ENCODE measurements around the gene L3MBTL3. TPM values are rescaled to one million over a fixed set of nuclear protein-coding genes. Genes with fewer than 3 reads are reported as not detected.

The L3MBTL3 gene
- total and polyA plus RNA-seq, 5 experiments from 2014 or later = 3.7 to 53.7 (median 6.9) TPM

DNA sequence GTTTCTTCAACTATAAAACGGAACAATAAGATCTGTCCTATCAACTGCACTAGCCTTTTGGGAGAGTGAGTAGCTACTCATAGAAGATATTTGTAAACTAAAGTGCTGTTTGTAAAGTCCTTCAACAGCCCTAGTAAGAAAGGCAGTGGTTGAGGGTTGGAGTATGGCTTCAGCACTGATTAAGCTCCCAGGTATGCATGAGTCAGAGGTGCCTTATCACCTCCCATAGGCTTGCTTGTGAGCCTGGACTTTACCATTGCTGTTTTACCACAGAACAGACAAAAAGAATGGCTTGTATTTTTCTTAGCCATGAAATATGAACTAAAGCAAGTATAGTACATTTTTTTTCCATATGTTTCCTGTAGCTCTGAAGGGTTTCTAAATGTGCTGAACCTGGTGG, 160.3 kb downstream of the L3MBTL3 start:
- peaks cover 12 to 54% (median 28%) of the 10 kb centered on the region in 4 donors for H3K4me1 Mint-ChIP-seq
- no peak overlapping the region for H3K4me3 Mint-ChIP-seq
- ATAC-seq (no peak), DNase-seq (no peak)
- H3K27ac Mint-ChIP-seq = peak overlapping the region in 2 of 10 donors; percentile 24 to 31
- POLR2A ChIA-PET = no interaction called here
- H3K36me3 Mint-ChIP-seq = peaks cover 8 to 67% (median 48%) of the 10 kb centered on the region in 3 donors
- no peaks in the 10 kb centered on the region for H3K27me3 Mint-ChIP-seq
- H3K9me3 Mint-ChIP-seq = no peaks in the 10 kb centered on the region

- POLR2A ChIA-PET = interaction anchor here (0.6 to 1.6 kb wide), 4 partner anchors 8 to 1036 kb away, joined by 5 to 8 read pairs (median 7); partner anchors contain the start of gene SAMD3
- Mint-ChIP-seq H3K4me3 (peak overlapping the region in 7 of 10 donors; percentile 25 to 78 (median 68)), H3K27me3 (no peaks in the 10 kb centered on the region), H3K9me3 (no peaks in the 10 kb centered on the region), H3K36me3 (peaks cover 4 to 35% (median 25%) of the 10 kb centered on the region in 3 donors), H3K27ac (peak overlapping the region in 9 of 10 donors; percentile 34 to 96 (median 93)), H3K4me1 (peaks cover 25 to 67% (median 41%) of the 10 kb centered on the region in 4 donors)
- DNase-seq (no peak), ATAC-seq (no peak)
Observed at GRCh38 chr6:130182466-130182865, 164.1 kb downstream of the L3MBTL3 start.

DNA sequence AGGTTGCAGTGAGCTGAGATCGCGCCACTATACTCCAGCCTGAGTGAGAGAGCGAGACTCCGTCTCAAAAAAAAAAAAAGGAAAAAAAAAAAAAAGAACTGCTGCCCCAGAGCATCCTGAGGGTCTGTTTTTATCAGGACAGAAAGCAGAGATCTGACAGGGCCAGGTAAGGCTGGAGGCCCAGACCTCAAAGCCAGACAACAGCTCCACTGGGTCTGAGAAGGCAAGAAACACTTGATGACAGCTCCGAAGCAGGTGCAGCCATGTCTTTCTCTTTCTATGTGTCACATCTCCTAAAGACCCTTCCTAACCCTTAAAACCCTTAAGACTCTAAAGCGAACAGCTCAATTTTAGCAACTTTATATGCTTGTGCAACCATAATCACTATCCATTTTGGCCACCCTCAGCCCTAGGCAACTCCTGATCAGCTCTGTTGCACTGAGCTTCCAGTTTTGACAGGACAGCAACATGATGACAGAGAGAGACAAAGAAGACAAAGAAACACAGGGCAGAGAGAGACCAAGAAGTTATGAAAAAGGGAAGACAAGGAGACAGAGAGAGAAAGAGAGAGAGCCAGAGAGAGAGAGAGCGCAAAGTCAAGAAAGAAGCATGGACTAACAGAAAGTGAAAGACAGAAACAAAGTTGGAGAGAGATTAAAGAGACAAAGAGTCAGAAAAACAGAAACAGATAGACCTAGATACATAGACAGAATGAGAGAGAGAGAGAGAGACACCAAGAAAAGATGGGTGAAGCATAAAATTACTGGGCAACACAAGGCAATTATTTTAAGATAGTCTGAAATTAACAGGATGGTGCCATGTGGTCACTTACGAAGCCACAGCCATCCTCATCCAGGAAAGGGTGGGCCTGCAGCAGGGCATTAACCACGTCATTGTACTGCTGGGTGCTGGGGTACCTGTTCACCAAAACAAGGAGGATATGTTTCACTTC, 165.2 kb downstream of the L3MBTL3 start:
- Mint-ChIP-seq H3K4me1 (peaks cover 24 to 68% (median 47%) of the 10 kb centered on the region in 4 donors), H3K27me3 (no peaks in the 10 kb centered on the region), H3K4me3 (peak overlapping the region; percentile 46 to 78 (median 68)), H3K36me3 (peaks cover 4 to 30% (median 23%) of the 10 kb centered on the region in 3 donors), H3K27ac (peak overlapping the region; percentile 89 to 96 (median 93)), H3K9me3 (no peaks in the 10 kb centered on the region)
- peak; percentile 87 to 95 for ATAC-seq
- POLR2A ChIA-PET = interaction anchor here (0.6 to 1.6 kb wide), 12 partner anchors 9 to 1035 kb away, joined by 3 to 8 read pairs (median 4); partner anchors contain the start of gene SAMD3
- peak in 9 of 10 donors; percentile 13 to 81 (median 72) for DNase-seq

- Mint-ChIP-seq H3K27me3 (no peaks in the 10 kb centered on the region), H3K4me3 (no peak overlapping the region), H3K9me3 (no peaks in the 10 kb centered on the region), H3K27ac (peak overlapping the region; percentile 61 to 93 (median 82)), H3K4me1 (peaks cover 31 to 80% (median 67%) of the 10 kb centered on the region in 4 donors), H3K36me3 (peaks cover under 1 to 22% (median 13%) of the 10 kb centered on the region in 3 donors)
- DNase-seq (no peak), ATAC-seq (no peak)
- POLR2A ChIA-PET = interaction anchor here (0.7 to 1.4 kb wide), 3 partner anchors 13 to 1683 kb away, joined by 3 to 5 read pairs (median 3); no protein-coding TSS in a partner anchor
Observed at GRCh38 chr6:130185658-130186057, 167.3 kb downstream of the L3MBTL3 start.

DNA sequence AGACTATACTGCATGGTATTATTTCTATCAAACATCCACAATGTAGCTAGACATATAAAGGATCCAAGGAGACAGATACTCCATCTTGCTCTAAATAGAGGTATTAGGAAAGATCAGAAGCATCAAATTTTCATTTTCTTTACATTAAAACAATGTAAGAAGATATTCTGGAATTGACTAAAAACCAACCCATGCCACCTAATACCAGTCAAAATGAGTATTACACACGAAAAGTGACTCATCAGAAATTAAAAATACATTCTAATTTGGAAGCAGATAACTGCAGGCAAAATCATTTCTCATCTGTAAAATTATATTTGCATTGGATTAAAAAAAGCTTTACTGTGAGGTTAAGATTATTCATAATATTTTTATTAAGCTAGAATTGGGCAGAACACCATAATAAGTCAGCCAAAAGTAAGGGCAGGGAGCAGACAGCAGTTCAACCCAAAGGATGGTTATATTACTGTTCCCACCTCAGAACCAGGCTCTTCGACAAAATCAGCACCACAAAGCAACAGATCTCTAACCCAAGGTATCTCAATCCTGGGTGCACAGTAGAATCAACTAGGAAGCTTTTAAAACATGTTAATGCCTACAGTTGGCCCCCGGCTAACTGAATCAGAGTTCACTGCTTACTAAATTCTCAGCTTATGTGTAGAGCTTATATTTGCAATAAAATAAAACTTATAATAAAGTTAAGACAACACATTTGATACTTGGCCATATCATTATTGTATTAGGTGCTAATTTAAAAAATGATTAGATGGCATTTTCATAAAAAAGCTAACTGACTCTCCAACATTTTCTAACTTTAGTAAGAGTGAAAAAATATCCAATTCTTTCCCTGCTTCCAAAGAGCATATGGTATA, 169.2 kb downstream of the L3MBTL3 start:
- Mint-ChIP-seq H3K9me3 (no peaks in the 10 kb centered on the region), H3K27me3 (no peaks in the 10 kb centered on the region), H3K27ac (peak overlapping the region in 9 of 10 donors; percentile 85 to 96 (median 93)), H3K36me3 (peaks cover 0 to 9% (median 0%) of the 10 kb centered on the region in 3 donors), H3K4me3 (peak overlapping the region in 6 of 10 donors; percentile 16 to 67 (median 44)), H3K4me1 (peaks cover 39 to 87% (median 80%) of the 10 kb centered on the region in 4 donors)
- POLR2A ChIA-PET = interaction anchor here (1.1 to 3.6 kb wide), 5 partner anchors 25 to 55 kb away, joined by 3 to 13 read pairs (median 4); no protein-coding TSS in a partner anchor
- no peak for ATAC-seq
- no peak for DNase-seq

DNA sequence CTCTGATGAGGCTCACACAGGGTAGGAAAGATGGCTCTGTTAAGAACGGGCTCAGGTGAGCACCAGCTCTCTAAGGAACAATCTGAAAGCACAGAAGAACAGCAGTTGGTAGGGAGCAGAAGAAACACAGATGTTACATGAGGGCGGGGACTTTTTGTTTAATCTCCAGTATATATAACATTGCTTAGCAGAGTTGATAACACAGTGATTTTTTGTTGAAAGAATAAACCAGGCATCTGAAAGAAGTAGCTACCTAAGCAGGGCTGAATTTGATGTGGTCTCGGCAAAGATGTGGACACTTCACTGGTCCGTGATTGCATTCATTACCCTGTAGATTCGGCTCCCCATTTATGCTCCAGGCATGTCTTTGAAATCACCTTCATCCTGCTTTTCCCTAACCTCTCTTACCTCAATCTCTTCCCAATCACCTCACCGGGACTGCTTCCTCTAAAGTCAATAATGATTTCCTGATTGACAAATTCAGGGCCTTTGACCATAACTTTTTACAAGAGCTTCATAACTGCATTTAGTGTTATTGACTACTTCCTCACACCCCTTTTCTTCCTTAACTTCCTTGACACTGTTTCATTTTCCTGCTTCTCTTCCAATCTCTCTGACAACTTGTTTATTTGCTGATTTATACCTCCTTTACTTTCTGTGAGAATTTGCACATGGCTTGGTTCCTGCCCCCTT, 170.0 kb downstream of the L3MBTL3 start:
- Mint-ChIP-seq H3K27me3 (no peaks in the 10 kb centered on the region), H3K27ac (peak overlapping the region; percentile 61 to 96 (median 92)), H3K4me1 (peaks cover 44 to 88% (median 80%) of the 10 kb centered on the region in 4 donors), H3K4me3 (peak overlapping the region in 8 of 10 donors; percentile 16 to 68 (median 48)), H3K9me3 (no peaks in the 10 kb centered on the region), H3K36me3 (peaks cover 0 to 10% (median 0%) of the 10 kb centered on the region in 3 donors)
- POLR2A ChIA-PET = interaction anchor here (0.7 to 3.6 kb wide), 4 partner anchors 27 to 65 kb away, joined by 4 to 13 read pairs (median 4); no protein-coding TSS in a partner anchor
- DNase-seq = no peak
- no peak for ATAC-seq

GRCh38 chr6:130189531-130190397, 171.4 kb downstream of the L3MBTL3 start:
- Mint-ChIP-seq H3K27me3 (no peaks in the 10 kb centered on the region), H3K9me3 (no peaks in the 10 kb centered on the region), H3K36me3 (peaks cover 0 to 14% (median 0%) of the 10 kb centered on the region in 3 donors), H3K4me3 (peak overlapping the region in 9 of 10 donors; percentile 16 to 79 (median 59)), H3K4me1 (peaks cover 48 to 87% (median 83%) of the 10 kb centered on the region in 4 donors), H3K27ac (peak overlapping the region; percentile 85 to 96 (median 92))
- peak; percentile 59 to 73 for ATAC-seq
- DNase-seq = peak in 2 of 10 donors; percentile 32 to 35
- POLR2A ChIA-PET = interaction anchor here (0.5 to 3.6 kb wide), 4 partner anchors 11 to 25 kb away, joined by 3 to 13 read pairs (median 5); no protein-coding TSS in a partner anchor

Other genes starting within 250 kb of the L3MBTL3 start
- gene TMEM244, start 157.3 kb upstream of the L3MBTL3 start, total RNA-seq = not detected
- gene TMEM244, start 157.3 kb upstream of the L3MBTL3 start, polyA plus RNA-seq = 1 to 10 TPM in 1 of 3 donors, not detected in 2; 1.7 TPM
- 10 to 100 TPM; 28.7 to 34.1 TPM for gene SAMD3, start 204.4 kb downstream of the L3MBTL3 start, total RNA-seq
- 10 to 100 TPM; 19.2 to 91.4 (median 71.1) TPM for gene SAMD3, start 204.4 kb downstream of the L3MBTL3 start, polyA plus RNA-seq

Data from naive thymus-derived CD8-positive, alpha-beta T cell (primary cell).